Left lung (tissue), 10 donors: ENCODE measurements around the gene ANKMY1. TPM values are rescaled to one million over a fixed set of nuclear protein-coding genes. Genes with fewer than 3 reads are reported as not detected.

ENCODE experiments used
- ATAC-seq: fragments of 200-7000 bp; cut with Tn5 transposase; one replicate; pipeline ENCODE4 v1.9.1; 2020; ENCODE audit warnings: moderate library complexity
- DNase-seq, 4 donors: peaks; one replicate each; pipeline ENCODE4 v3.0.0-alpha.2; 2013 to 2020
- H3K27ac ChIP-seq, 2 donors: fragments of 200-600 bp; sonication (generic) in 1 of 2; one replicate each; pipeline versions ENCODE4 v1.5.0 to v1.8.0; 2020 to 2021
- H3K27me3 ChIP-seq, 2 donors: fragments of 200-600 bp; sonication (generic) in 1 of 2; one replicate each; pipeline versions ENCODE4 v1.5.0 to v1.8.0; 2020 to 2021
- H3K36me3 ChIP-seq, 2 donors: fragments of 200-600 bp; sonication (generic) in 1 of 2; one replicate each; pipeline versions ENCODE4 v1.5.0 to v1.8.0; 2020 to 2021
- H3K4me1 ChIP-seq, 2 donors: fragments of 200-600 bp; one replicate each; pipeline ENCODE4 v1.8.0; 2021
- H3K4me3 ChIP-seq, 2 donors: fragments of 200-600 bp; sonication (generic) in 1 of 2; one replicate each; pipeline versions ENCODE4 v1.5.0 to v1.8.0; 2020 to 2021; ENCODE audit warnings: mild to moderate bottlenecking in 1 of 2
- H3K9me3 ChIP-seq, 2 donors: fragments of 200-600 bp; sonication (generic) in 1 of 2; one replicate each; pipeline versions ENCODE4 v1.5.0 to v1.8.0; 2020 to 2021
- intact Hi-C, 2 donors: fragments of 100-400 bp; cut with DNase I; formaldehyde crosslinking; loops; one replicate each; pipeline versions ENCODE4 v1.11.2 to v1.14.2; 2022
- polyA plus RNA-seq, 6 donors: library from polyadenylated mRNA; unstranded; fragments of 120-200 nt; gene quantifications; one replicate each; pipeline ENCODE4 v1.2.1, GENCODE V29; 2013; ENCODE audit not compliant: insufficient read length in 6 of 6
- total RNA-seq, 2 donors: library from RNA; stranded (reverse); fragmentation: NEBNext Ultra II Directional; extraction: Animal tissue kit (Norgen Biotek cat#: 25700); gene quantifications; one replicate each; pipeline ENCODE4 v1.2.1, GENCODE V29; 2021
- TF ChIP-seq, protein P1 (sequence below), 2 donors: fragments of 200-600 bp; sonication (generic) in 1 of 2; IDR thresholded peaks; one replicate each; pipeline versions ENCODE4 v1.5.0 to v1.8.0; 2021; ENCODE audit warnings: antibody characterized with exemption in 2 of 2
- donor health status: DM: no; HTN: yes; CAD: no.
- donor health status: DM: no; HTN: no; CAD: no.

ANKMY1 gene
- total and polyA plus RNA-seq, 8 donors: 11.8 to 20.1 (median 15.1) TPM

DNA sequence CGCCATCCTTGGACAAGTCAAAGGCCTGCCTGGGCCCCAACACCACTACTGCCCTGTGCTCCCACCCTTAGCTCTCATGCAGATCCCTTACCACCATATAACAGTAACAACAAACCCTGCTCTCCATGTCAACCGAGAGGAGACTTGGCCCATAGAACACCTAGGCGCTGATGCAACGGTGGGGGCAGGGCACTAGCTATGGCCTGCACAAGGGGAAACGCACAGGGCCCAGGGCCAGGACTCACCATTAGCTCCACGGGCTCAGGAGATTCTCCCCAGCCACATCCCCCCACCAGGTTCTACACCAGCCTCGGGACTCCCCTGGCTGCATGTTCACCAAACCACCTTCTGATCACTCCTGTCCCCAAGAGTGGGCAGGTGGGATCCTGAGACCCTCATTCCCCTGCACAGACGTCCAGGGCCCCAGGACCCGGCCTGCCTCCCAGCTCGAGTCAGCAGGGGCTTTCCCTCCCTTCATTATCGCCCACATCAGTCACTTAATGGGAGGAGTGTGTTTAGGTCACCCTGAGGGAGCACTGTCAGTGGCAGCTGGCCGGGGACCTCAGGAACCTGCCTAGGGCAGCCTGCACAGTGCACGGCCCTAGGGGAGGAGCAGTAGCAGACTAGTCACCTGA lies 29.3 kb downstream of the ANKMY1 start:
- no peak overlapping the region for H3K4me3 ChIP-seq
- no peaks in the 10 kb centered on the region for H3K27me3 ChIP-seq
- no peak for DNase-seq
- H3K36me3 ChIP-seq: peaks cover 0 to 75% of the 10 kb centered on the region in 2 donors
- no peaks in the 10 kb centered on the region for H3K4me1 ChIP-seq
- TF ChIP-seq, protein P1, sequence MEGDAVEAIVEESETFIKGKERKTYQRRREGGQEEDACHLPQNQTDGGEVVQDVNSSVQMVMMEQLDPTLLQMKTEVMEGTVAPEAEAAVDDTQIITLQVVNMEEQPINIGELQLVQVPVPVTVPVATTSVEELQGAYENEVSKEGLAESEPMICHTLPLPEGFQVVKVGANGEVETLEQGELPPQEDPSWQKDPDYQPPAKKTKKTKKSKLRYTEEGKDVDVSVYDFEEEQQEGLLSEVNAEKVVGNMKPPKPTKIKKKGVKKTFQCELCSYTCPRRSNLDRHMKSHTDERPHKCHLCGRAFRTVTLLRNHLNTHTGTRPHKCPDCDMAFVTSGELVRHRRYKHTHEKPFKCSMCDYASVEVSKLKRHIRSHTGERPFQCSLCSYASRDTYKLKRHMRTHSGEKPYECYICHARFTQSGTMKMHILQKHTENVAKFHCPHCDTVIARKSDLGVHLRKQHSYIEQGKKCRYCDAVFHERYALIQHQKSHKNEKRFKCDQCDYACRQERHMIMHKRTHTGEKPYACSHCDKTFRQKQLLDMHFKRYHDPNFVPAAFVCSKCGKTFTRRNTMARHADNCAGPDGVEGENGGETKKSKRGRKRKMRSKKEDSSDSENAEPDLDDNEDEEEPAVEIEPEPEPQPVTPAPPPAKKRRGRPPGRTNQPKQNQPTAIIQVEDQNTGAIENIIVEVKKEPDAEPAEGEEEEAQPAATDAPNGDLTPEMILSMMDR (IDR thresholded peaks at IDR 0.05): no peak
- ATAC-seq: no peak
- no peak overlapping the region for H3K27ac ChIP-seq
- H3K9me3 ChIP-seq: peaks cover 0 to 56% of the 10 kb centered on the region in 2 donors
- intact Hi-C loops: no loop called here

DNA sequence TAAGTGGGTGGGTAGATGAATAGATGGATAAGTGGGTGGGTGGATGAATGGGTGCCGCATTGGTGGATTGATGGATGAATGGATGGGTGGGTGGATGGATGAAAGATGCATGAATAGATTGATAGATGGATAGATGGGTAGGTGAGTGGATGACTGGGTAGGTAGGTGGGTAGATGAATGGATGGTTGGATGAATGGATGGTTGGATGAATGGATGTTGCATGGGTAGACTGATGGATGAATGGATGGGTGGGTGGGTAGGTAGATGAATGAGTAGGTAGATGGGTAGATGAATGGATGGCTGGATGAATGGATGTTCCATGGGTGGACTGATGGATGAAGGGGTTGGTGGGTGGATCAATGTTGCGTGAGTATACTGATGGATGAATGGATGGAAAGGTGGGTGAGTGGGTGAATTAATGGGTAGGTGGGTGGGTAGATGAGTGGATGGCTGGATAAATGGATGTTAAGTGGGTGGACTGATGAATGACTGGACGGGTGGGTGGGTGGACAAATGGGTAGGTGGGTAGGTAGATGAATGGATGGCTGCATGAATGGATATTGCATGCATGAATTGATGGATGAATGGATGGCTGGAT lies 30.5 kb downstream of the ANKMY1 start:
- TF ChIP-seq, protein P1 (IDR thresholded peaks at IDR 0.05): no peak
- no peak overlapping the region for H3K4me3 ChIP-seq
- peaks cover 0 to 80% of the 10 kb centered on the region in 2 donors for H3K36me3 ChIP-seq
- H3K27ac ChIP-seq: no peak overlapping the region
- no peaks in the 10 kb centered on the region for H3K4me1 ChIP-seq
- intact Hi-C loops: no loop called here
- ATAC-seq (no peak), DNase-seq (no peak)
- no peaks in the 10 kb centered on the region for H3K27me3 ChIP-seq
- H3K9me3 ChIP-seq: peaks cover 0 to 56% of the 10 kb centered on the region in 2 donors

DNA sequence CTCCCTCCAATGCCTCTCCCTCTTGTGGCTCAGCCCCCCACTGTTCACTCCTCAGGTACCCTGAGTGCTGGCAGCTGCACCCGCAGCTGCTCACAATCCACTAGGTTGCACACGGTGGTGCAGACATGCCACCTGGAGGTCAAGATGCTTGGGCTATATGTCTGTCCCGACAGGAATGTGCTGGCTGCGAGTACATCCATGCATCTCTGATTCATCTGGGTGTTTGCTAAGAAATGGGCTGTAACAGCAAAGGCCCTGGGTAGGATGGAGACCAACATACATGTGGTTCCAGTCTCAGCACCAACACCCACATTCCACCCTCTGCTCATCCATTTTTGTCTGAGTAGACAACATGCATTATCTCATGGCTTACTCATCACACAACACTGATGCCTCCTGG lies 31.3 kb downstream of the ANKMY1 start:
- Histone ChIP-seq H3K4me1 (no peaks in the 10 kb centered on the region), H3K27ac (no peak overlapping the region), H3K27me3 (no peaks in the 10 kb centered on the region), H3K9me3 (peaks cover 0 to 52% of the 10 kb centered on the region in 2 donors), H3K36me3 (peaks cover 0 to 80% of the 10 kb centered on the region in 2 donors), H3K4me3 (no peak overlapping the region)
- ATAC-seq (no peak), DNase-seq (no peak)
- TF ChIP-seq, protein P1 (IDR thresholded peaks at IDR 0.05): no peak
- intact Hi-C loops: no loop called here

GRCh38 chr2:240525802-240526201 lies 32.0 kb downstream of the ANKMY1 start:
- H3K9me3 ChIP-seq: peaks cover 0 to 45% of the 10 kb centered on the region in 2 donors
- DNase-seq: no peak
- TF ChIP-seq, protein P1 (IDR thresholded peaks at IDR 0.05): no peak
- H3K36me3 ChIP-seq: peaks cover 0 to 73% of the 10 kb centered on the region in 2 donors
- H3K4me1 ChIP-seq: no peaks in the 10 kb centered on the region
- intact Hi-C loops: no loop called here
- peaks cover 0 to 3% of the 10 kb centered on the region in 2 donors for H3K27me3 ChIP-seq
- no peak overlapping the region for H3K27ac ChIP-seq
- no peak for ATAC-seq
- no peak overlapping the region for H3K4me3 ChIP-seq

- TF ChIP-seq, protein P1 (IDR thresholded peaks at IDR 0.05): no peak
- DNase-seq (no peak), ATAC-seq (no peak)
- Histone ChIP-seq H3K36me3 (peaks cover 0 to 67% of the 10 kb centered on the region in 2 donors), H3K27ac (no peak overlapping the region), H3K4me1 (peaks cover 0 to 3% of the 10 kb centered on the region in 2 donors), H3K4me3 (no peak overlapping the region), H3K9me3 (peaks cover 0 to 41% of the 10 kb centered on the region in 2 donors), H3K27me3 (peaks cover 0 to 10% of the 10 kb centered on the region in 2 donors)
- intact Hi-C loops: no loop called here
These were observed 32.6 kb downstream of the ANKMY1 start for GRCh38 chr2:240524963-240525718.
